WTC11 (cell line): ENCODE data around the gene BDH1. TPM values are rescaled to one million over a fixed set of nuclear protein-coding genes. Genes with fewer than 3 reads are reported as not detected.

Source experiments
- ATAC-seq: fragments of 200-7000 bp; cut with Tn5 transposase; 2 replicates; pipeline ENCODE4 v1.10.0; 2021; ENCODE audit warnings: mild to moderate bottlenecking, moderate library complexity
- CTCF ChIA-PET: fragments of 300-600 bp; sonication (Branson Sonifier 250); formaldehyde crosslinking; loops from one replicate; lab custom pipeline; 2021; ENCODE audit warnings: antibody characterized with exemption; lab: Charles Lee
- POLR2A ChIA-PET: fragments of 350-600 bp; sonication (Branson Sonifier 250); formaldehyde crosslinking; loops from one replicate; lab custom pipeline; 2021; ENCODE audit warnings: antibody characterized with exemption; lab: Charles Lee
- DNase-seq: peaks from one replicate; pipeline ENCODE4 v3.0.0; 2021; ENCODE audit warnings: low spot score
- H3K27ac Mint-ChIP-seq: 2 replicates; pipeline ENCODE4 v1.8.0; 2021; ENCODE audit warnings: mixed read lengths
- H3K27me3 Mint-ChIP-seq: 2 replicates; pipeline ENCODE4 v1.8.0; 2021; ENCODE audit warnings: low read depth, mild to moderate bottlenecking, moderate library complexity, mixed read lengths
- H3K36me3 Mint-ChIP-seq: 2 replicates; pipeline ENCODE4 v1.8.0; 2021; ENCODE audit warnings: mixed read lengths
- H3K4me1 Mint-ChIP-seq: 2 replicates; pipeline ENCODE4 v1.8.0; 2022; ENCODE audit warnings: mixed read lengths
- H3K4me3 Mint-ChIP-seq: 2 replicates; pipeline ENCODE4 v1.8.0; 2021; ENCODE audit warnings: mild to moderate bottlenecking, moderate library complexity, mixed read lengths
- H3K9me3 Mint-ChIP-seq: 2 replicates; pipeline ENCODE4 v1.8.0; 2021; ENCODE audit warnings: mixed read lengths
- CREM ChIP-seq: sonication (generic); formaldehyde crosslinking; IDR thresholded peaks from 2 replicates; pipeline ENCODE4 v1.8.1; 2022; ENCODE audit warnings: mild to moderate bottlenecking, missing genetic modification reagents, moderate library complexity
- EMX1 ChIP-seq: fragments of 250-450 bp; sonication (Bioruptor Pico); IDR thresholded peaks from 2 replicates; pipeline ENCODE4 v1.8.0; 2021; ENCODE audit warnings: mild to moderate bottlenecking
- FOXP1 ChIP-seq: sonication (generic); formaldehyde crosslinking; IDR thresholded peaks from 2 replicates; pipeline ENCODE4 v1.8.0; 2022; ENCODE audit warnings: missing genetic modification reagents, mild to moderate bottlenecking, moderate library complexity, borderline replicate concordance
- GRHL2 ChIP-seq: fragments of 250-450 bp; sonication (Bioruptor Pico); IDR thresholded peaks from 2 replicates; pipeline ENCODE4 v1.8.0; 2022; ENCODE audit warnings: mild to moderate bottlenecking, moderate library complexity; ENCODE audit not compliant: insufficient replicate concordance, severe bottlenecking
- IRF2 ChIP-seq: sonication (generic); formaldehyde crosslinking; IDR thresholded peaks from 2 replicates; pipeline ENCODE4 v1.8.0; 2022; ENCODE audit warnings: low read depth, missing genetic modification reagents, borderline replicate concordance
- JUN ChIP-seq: sonication (generic); formaldehyde crosslinking; IDR thresholded peaks from 2 replicates; pipeline ENCODE4 v1.8.0; 2023; ENCODE audit warnings: mild to moderate bottlenecking, missing genetic modification reagents
- NFATC4 ChIP-seq: fragments of 250-450 bp; sonication (Bioruptor Pico); IDR thresholded peaks from 2 replicates; pipeline ENCODE4 v1.9.0; 2021; ENCODE audit warnings: mild to moderate bottlenecking
- OVOL2 ChIP-seq: fragments of 250-450 bp; sonication (Bioruptor Pico); IDR thresholded peaks from 2 replicates; pipeline ENCODE4 v1.9.0; 2021; ENCODE audit warnings: mild to moderate bottlenecking, borderline replicate concordance
- SMAD3 ChIP-seq: sonication (generic); formaldehyde crosslinking; IDR thresholded peaks from 2 replicates; pipeline ENCODE4 v1.8.0; 2022; ENCODE audit warnings: missing genetic modification reagents, mild to moderate bottlenecking, borderline replicate concordance
- SOX15 ChIP-seq: fragments of 250-450 bp; sonication (Bioruptor Pico); IDR thresholded peaks from 2 replicates; pipeline ENCODE4 v1.9.0; 2021; ENCODE audit warnings: mild to moderate bottlenecking
- ZNF138 ChIP-seq: sonication (generic); formaldehyde crosslinking; conservative IDR thresholded peaks from 2 replicates; pipeline ENCODE4 v1.8.1; 2022; ENCODE audit warnings: mild to moderate bottlenecking, moderate library complexity, missing genetic modification reagents
- ZNF219 ChIP-seq: sonication (generic); formaldehyde crosslinking; IDR thresholded peaks from 2 replicates; pipeline ENCODE4 v1.8.0; 2023; ENCODE audit warnings: missing genetic modification reagents, mild to moderate bottlenecking, borderline replicate concordance
- ZNF232 ChIP-seq: sonication (generic); formaldehyde crosslinking; IDR thresholded peaks from 2 replicates; pipeline ENCODE4 v1.8.0; 2022; ENCODE audit warnings: mild to moderate bottlenecking, missing genetic modification reagents
- total RNA-seq: library from RNA; stranded (reverse); gene quantifications from 3 replicates; pipeline ENCODE4 v1.2.3, GENCODE V29; 2021
- TF ChIP-seq, protein P1 (sequence below): sonication (generic); formaldehyde crosslinking; IDR thresholded peaks from 2 replicates; pipeline ENCODE4 v1.8.1; 2022; ENCODE audit warnings: missing genetic modification reagents, borderline replicate concordance
- TF ChIP-seq, protein P2 (sequence below): sonication (generic); formaldehyde crosslinking; IDR thresholded peaks from 2 replicates; pipeline ENCODE4 v1.8.1; 2022; ENCODE audit warnings: mild to moderate bottlenecking, missing genetic modification reagents, moderate library complexity, borderline replicate concordance
- TF ChIP-seq, protein P3 (sequence below): fragments of 250-450 bp; sonication (Bioruptor Pico); IDR thresholded peaks from 2 replicates; pipeline ENCODE4 v1.8.0; 2021; ENCODE audit warnings: mild to moderate bottlenecking
- TF ChIP-seq, protein P4 (sequence below): fragments of 250-450 bp; sonication (Bioruptor Pico); conservative IDR thresholded peaks from 2 replicates; pipeline ENCODE4 v1.9.0; 2021; ENCODE audit warnings: mild to moderate bottlenecking
- TF ChIP-seq, protein P5 (sequence below): fragments of 250-450 bp; sonication (Bioruptor Pico); IDR thresholded peaks from 2 replicates; pipeline ENCODE4 v1.9.0; 2021; ENCODE audit warnings: moderate library complexity, mild to moderate bottlenecking, inconsistent platforms, borderline replicate concordance
- TF ChIP-seq, protein P6 (sequence below): sonication (generic); formaldehyde crosslinking; IDR thresholded peaks from 2 replicates; pipeline ENCODE4 v1.8.0; 2023; ENCODE audit warnings: missing genetic modification reagents
- TF ChIP-seq, protein P7 (sequence below): sonication (generic); formaldehyde crosslinking; IDR thresholded peaks from 2 replicates; pipeline ENCODE4 v1.8.1; 2023; ENCODE audit warnings: mild to moderate bottlenecking, missing genetic modification reagents, borderline replicate concordance
- TF ChIP-seq, protein P8 (sequence below): fragments of 250-450 bp; sonication (Bioruptor Pico); IDR thresholded peaks from 2 replicates; pipeline ENCODE4 v1.9.0; 2021; ENCODE audit warnings: mild to moderate bottlenecking

The BDH1 gene
- total RNA-seq, 1 experiment from 2014 or later: 26.8 TPM

DNA sequence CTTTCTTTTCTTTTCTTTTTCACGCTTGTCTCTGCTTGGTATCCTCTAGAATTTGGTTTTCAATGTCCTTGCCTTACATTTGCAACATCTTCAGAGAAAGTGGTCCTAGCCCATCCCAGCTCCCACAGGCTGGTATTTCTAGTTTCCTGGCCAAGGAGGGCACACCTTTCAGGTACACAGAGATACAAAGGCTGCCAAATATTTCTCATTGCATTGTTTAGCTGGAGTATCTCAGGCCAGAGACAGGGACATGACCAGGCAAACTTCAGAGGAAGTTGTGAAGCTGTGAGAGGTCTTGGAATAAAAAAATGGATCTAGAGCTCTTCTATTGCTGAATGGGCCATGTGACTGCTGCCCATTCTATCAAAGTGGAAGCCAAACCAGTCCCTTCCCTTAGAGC lies 68.9 kb downstream of the BDH1 start:
- TF ChIP-seq, protein P1, sequence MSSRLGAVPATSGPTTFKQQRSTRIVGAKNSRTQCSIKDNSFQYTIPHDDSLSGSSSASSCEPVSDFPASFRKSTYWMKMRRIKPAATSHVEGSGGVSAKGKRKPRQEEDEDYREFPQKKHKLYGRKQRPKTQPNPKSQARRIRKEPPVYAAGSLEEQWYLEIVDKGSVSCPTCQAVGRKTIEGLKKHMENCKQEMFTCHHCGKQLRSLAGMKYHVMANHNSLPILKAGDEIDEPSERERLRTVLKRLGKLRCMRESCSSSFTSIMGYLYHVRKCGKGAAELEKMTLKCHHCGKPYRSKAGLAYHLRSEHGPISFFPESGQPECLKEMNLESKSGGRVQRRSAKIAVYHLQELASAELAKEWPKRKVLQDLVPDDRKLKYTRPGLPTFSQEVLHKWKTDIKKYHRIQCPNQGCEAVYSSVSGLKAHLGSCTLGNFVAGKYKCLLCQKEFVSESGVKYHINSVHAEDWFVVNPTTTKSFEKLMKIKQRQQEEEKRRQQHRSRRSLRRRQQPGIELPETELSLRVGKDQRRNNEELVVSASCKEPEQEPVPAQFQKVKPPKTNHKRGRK: no peak
- TF ChIP-seq EMX1: no peak
- TF ChIP-seq CREM (CRISPR knock-in tag): no peak
- TF ChIP-seq OVOL2 (CRISPR knock-in tag): no peak
- no peak for TF ChIP-seq NFATC4 (CRISPR knock-in tag)
- no peak for TF ChIP-seq SOX15 (CRISPR knock-in tag)
- TF ChIP-seq, protein P2, sequence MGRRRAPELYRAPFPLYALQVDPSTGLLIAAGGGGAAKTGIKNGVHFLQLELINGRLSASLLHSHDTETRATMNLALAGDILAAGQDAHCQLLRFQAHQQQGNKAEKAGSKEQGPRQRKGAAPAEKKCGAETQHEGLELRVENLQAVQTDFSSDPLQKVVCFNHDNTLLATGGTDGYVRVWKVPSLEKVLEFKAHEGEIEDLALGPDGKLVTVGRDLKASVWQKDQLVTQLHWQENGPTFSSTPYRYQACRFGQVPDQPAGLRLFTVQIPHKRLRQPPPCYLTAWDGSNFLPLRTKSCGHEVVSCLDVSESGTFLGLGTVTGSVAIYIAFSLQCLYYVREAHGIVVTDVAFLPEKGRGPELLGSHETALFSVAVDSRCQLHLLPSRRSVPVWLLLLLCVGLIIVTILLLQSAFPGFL (CRISPR knock-in tag): no peak
- TF ChIP-seq, protein P3, sequence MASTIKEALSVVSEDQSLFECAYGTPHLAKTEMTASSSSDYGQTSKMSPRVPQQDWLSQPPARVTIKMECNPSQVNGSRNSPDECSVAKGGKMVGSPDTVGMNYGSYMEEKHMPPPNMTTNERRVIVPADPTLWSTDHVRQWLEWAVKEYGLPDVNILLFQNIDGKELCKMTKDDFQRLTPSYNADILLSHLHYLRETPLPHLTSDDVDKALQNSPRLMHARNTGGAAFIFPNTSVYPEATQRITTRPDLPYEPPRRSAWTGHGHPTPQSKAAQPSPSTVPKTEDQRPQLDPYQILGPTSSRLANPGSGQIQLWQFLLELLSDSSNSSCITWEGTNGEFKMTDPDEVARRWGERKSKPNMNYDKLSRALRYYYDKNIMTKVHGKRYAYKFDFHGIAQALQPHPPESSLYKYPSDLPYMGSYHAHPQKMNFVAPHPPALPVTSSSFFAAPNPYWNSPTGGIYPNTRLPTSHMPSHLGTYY (CRISPR knock-in tag): no peak
- TF ChIP-seq FOXP1: no peak
- no peak for TF ChIP-seq SMAD3
- no peak for TF ChIP-seq ZNF232
- no peak for TF ChIP-seq JUN (CRISPR knock-in tag)
- H3K36me3 Mint-ChIP-seq: no peaks in the 10 kb centered on the region
- ATAC-seq (no peak), DNase-seq (no peak)
- H3K4me3 Mint-ChIP-seq: no peak overlapping the region
- no peaks in the 10 kb centered on the region for H3K9me3 Mint-ChIP-seq
- ChIA-PET POLR2A (no interaction called here), CTCF (interaction anchor here (0.9 kb wide), 1 partner anchor 16 kb away, joined by 4 read pairs; no protein-coding TSS in a partner anchor)
- peaks cover 12% of the 10 kb centered on the region for H3K4me1 Mint-ChIP-seq
- no peak overlapping the region for H3K27ac Mint-ChIP-seq
- H3K27me3 Mint-ChIP-seq: no peaks in the 10 kb centered on the region; the same call in 1 of the 2 replicates

DNA sequence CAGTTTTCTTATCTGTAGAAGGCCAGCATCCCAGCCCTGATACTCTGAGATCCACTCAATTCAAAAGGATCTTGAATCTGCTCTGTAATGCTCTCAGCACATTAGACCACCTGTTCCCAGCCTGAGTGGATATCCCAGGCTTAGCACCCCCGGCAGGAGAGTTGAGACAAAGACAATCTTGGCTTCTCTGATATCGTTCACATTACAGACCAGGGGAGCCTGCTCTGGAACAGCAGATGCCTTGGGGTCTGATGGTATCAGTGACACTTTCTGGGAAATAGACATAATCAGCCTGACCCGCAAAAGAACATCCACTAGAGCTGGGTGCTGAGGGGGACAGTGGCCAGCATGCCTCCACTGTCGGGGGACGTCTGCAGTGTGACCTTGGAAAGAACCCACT lies 70.6 kb downstream of the BDH1 start:
- Mint-ChIP-seq H3K36me3 (no peaks in the 10 kb centered on the region), H3K9me3 (peaks cover 4% of the 10 kb centered on the region; the same call in 1 of the 2 replicates), H3K4me1 (peaks cover 24% of the 10 kb centered on the region), H3K27me3 (no peaks in the 10 kb centered on the region; the same call in 1 of the 2 replicates), H3K4me3 (no peak overlapping the region), H3K27ac (no peak overlapping the region)
- ATAC-seq (no peak), DNase-seq (no peak)
- ChIA-PET CTCF (no interaction called here), POLR2A (no interaction called here)
- TF ChIP-seq IRF2 (CRISPR knock-in tag) (no peak), ZNF138 (no peak), GRHL2 (CRISPR knock-in tag) (no peak), ZNF219 (CRISPR knock-in tag) (no peak)
- TF ChIP-seq, protein P4, sequence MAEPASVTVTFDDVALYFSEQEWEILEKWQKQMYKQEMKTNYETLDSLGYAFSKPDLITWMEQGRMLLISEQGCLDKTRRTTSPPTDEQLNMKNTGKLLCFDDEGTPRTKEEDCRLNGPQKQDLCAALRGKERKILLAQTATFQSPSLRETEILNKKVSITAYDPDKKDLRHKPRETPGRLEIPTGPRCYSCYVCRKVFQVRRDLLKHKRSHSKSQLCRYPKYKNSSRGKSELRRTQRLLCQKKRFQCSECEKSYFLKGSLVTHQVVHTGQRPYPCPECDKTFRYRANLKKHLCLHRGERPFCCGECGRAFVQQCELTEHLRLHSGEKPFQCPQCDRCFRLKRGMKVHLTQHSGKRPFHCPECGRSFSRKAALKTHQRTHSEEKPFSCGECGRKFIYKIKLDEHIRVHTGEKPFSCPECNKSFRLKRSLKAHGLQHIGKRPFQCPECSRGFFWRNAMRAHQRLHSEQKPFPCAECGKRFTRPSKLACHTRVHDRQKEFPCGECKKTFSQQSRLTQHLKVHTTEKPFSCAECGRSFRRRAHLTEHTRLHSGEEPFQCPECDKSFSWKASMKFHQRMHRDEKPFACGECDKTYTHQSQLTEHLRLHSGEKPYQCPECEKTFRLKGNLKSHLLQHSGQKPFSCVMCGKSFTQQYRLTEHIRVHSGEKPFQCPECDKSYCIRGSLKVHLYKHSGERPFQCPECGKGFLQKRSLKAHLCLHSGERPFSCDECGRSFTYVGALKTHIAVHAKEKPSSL: no peak
- TF ChIP-seq, protein P5, sequence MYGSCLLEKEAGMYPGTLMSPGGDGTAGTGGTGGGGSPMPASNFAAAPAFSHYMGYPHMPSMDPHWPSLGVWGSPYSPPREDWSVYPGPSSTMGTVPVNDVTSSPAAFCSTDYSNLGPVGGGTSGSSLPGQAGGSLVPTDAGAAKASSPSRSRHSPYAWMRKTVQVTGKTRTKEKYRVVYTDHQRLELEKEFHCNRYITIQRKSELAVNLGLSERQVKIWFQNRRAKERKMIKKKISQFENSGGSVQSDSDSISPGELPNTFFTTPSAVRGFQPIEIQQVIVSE (CRISPR knock-in tag): no peak
- TF ChIP-seq, protein P6, sequence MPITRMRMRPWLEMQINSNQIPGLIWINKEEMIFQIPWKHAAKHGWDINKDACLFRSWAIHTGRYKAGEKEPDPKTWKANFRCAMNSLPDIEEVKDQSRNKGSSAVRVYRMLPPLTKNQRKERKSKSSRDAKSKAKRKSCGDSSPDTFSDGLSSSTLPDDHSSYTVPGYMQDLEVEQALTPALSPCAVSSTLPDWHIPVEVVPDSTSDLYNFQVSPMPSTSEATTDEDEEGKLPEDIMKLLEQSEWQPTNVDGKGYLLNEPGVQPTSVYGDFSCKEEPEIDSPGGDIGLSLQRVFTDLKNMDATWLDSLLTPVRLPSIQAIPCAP (CRISPR knock-in tag): no peak
- TF ChIP-seq, protein P7, sequence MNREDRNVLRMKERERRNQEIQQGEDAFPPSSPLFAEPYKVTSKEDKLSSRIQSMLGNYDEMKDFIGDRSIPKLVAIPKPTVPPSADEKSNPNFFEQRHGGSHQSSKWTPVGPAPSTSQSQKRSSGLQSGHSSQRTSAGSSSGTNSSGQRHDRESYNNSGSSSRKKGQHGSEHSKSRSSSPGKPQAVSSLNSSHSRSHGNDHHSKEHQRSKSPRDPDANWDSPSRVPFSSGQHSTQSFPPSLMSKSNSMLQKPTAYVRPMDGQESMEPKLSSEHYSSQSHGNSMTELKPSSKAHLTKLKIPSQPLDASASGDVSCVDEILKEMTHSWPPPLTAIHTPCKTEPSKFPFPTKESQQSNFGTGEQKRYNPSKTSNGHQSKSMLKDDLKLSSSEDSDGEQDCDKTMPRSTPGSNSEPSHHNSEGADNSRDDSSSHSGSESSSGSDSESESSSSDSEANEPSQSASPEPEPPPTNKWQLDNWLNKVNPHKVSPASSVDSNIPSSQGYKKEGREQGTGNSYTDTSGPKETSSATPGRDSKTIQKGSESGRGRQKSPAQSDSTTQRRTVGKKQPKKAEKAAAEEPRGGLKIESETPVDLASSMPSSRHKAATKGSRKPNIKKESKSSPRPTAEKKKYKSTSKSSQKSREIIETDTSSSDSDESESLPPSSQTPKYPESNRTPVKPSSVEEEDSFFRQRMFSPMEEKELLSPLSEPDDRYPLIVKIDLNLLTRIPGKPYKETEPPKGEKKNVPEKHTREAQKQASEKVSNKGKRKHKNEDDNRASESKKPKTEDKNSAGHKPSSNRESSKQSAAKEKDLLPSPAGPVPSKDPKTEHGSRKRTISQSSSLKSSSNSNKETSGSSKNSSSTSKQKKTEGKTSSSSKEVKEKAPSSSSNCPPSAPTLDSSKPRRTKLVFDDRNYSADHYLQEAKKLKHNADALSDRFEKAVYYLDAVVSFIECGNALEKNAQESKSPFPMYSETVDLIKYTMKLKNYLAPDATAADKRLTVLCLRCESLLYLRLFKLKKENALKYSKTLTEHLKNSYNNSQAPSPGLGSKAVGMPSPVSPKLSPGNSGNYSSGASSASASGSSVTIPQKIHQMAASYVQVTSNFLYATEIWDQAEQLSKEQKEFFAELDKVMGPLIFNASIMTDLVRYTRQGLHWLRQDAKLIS (CRISPR knock-in tag): no peak
- TF ChIP-seq, protein P8, sequence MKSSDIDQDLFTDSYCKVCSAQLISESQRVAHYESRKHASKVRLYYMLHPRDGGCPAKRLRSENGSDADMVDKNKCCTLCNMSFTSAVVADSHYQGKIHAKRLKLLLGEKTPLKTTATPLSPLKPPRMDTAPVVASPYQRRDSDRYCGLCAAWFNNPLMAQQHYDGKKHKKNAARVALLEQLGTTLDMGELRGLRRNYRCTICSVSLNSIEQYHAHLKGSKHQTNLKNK: no peak
